H9 (cell line): ENCODE measurements around the gene STAB1. TPM values are rescaled to one million over a fixed set of nuclear protein-coding genes. Genes with fewer than 3 reads are reported as not detected.

Source experiments
- DNase-seq: peaks from one replicate; pipeline ENCODE4 v3.0.0-alpha.2; 2017
- H2AFZ ChIP-seq: one replicate; pipeline ENCODE4 v1.6.1; 2013; ENCODE audit warnings: mild to moderate bottlenecking, low read length, control low read depth, moderate library complexity
- H2AK5ac ChIP-seq: 2 replicates; pipeline ENCODE4 v1.6.1; 2013; ENCODE audit warnings: low read length, control low read depth, mixed read lengths; ENCODE audit not compliant: insufficient read length
- H2BK120ac ChIP-seq: one replicate; pipeline ENCODE4 v1.6.1; 2013; ENCODE audit warnings: low read depth, mild to moderate bottlenecking, low read length, control low read depth, inconsistent platforms; ENCODE audit not compliant: poor library complexity, severe bottlenecking
- H2BK12ac ChIP-seq: 2 replicates; pipeline ENCODE4 v1.6.1; 2013; ENCODE audit warnings: low read length, control low read depth, mixed read lengths, low read depth; ENCODE audit not compliant: insufficient read length
- H2BK15ac ChIP-seq: 2 replicates; pipeline ENCODE4 v1.6.1; 2013; ENCODE audit warnings: low read depth, low read length, control low read depth
- H2BK20ac ChIP-seq: one replicate; pipeline ENCODE4 v1.6.1; 2013; ENCODE audit warnings: low read depth, mild to moderate bottlenecking, low read length, control low read depth, inconsistent platforms; ENCODE audit not compliant: poor library complexity, severe bottlenecking
- H2BK5ac ChIP-seq: 2 replicates; pipeline ENCODE4 v1.6.1; 2013; ENCODE audit warnings: low read length, control low read depth, mixed read lengths; ENCODE audit not compliant: insufficient read length
- H3K14ac ChIP-seq: 2 replicates; pipeline ENCODE4 v1.6.1; 2013; ENCODE audit warnings: low read length, control low read depth; ENCODE audit not compliant: insufficient read depth
- H3K18ac ChIP-seq: 2 replicates; pipeline ENCODE4 v1.6.1; 2013; ENCODE audit warnings: low read depth, mild to moderate bottlenecking, mixed read lengths, low read length, control low read depth; ENCODE audit not compliant: insufficient read length
- H3K23ac ChIP-seq: 2 replicates; pipeline ENCODE4 v1.6.1; 2013; ENCODE audit warnings: low read length, control low read depth, mixed read lengths, low read depth; ENCODE audit not compliant: insufficient read length
- H3K23me2 ChIP-seq: 2 replicates; pipeline ENCODE4 v1.6.1; 2013; ENCODE audit warnings: low read depth, mild to moderate bottlenecking, mixed read lengths, low read length, control low read depth; ENCODE audit not compliant: insufficient read length, poor library complexity, severe bottlenecking
- H3K27ac ChIP-seq: 2 replicates; pipeline ENCODE4 v1.5.1; 2013; ENCODE audit warnings: low read length, control low read depth, mixed read lengths, low read depth; ENCODE audit not compliant: insufficient read length
- H3K27me3 ChIP-seq: 2 replicates; pipeline ENCODE4 v1.6.1; 2013; ENCODE audit warnings: low read length, control low read depth, inconsistent platforms; ENCODE audit not compliant: insufficient read depth
- H3K4ac ChIP-seq: 2 replicates; pipeline ENCODE4 v1.6.1; 2013; ENCODE audit warnings: low read depth, mild to moderate bottlenecking, control low read depth, inconsistent platforms, low read length, moderate library complexity
- H3K4me1 ChIP-seq: 2 replicates; pipeline ENCODE4 v1.6.1; 2013; ENCODE audit warnings: low read length, control low read depth, inconsistent platforms; ENCODE audit not compliant: insufficient read depth
- H3K4me2 ChIP-seq: 2 replicates; pipeline ENCODE4 v1.6.1; 2013; ENCODE audit warnings: low read length, control low read depth, mixed read lengths; ENCODE audit not compliant: insufficient read length, insufficient read depth
- H3K56ac ChIP-seq: 2 replicates; pipeline ENCODE4 v1.6.1; 2013; ENCODE audit warnings: low read depth, mild to moderate bottlenecking, mixed read lengths, low read length, control low read depth; ENCODE audit not compliant: insufficient read length
- H3K79me1 ChIP-seq: 2 replicates; pipeline ENCODE4 v1.6.1; 2013; ENCODE audit warnings: low read depth, mild to moderate bottlenecking, moderate library complexity, low read length, control low read depth, inconsistent platforms; ENCODE audit not compliant: insufficient read depth, poor library complexity, severe bottlenecking
- H3K79me2 ChIP-seq: 2 replicates; pipeline ENCODE4 v1.6.1; 2013; ENCODE audit warnings: low read length, control low read depth, inconsistent platforms; ENCODE audit not compliant: insufficient read depth
- H3K9ac ChIP-seq: 2 replicates; pipeline ENCODE4 v1.6.1; 2013; ENCODE audit warnings: low read length, control low read depth, mixed read lengths; ENCODE audit not compliant: insufficient read length; ENCODE audit errors: extremely low read depth
- H3K9me3 ChIP-seq: one replicate; pipeline ENCODE4 v1.6.1; 2013; ENCODE audit warnings: low read depth, low read length, inconsistent platforms; ENCODE audit not compliant: control insufficient read depth
- H3T11ph ChIP-seq: one replicate; pipeline ENCODE4 v1.6.1; 2013; ENCODE audit warnings: mild to moderate bottlenecking, low read length, control low read depth, inconsistent platforms
- H4K20me1 ChIP-seq: one replicate; pipeline ENCODE4 v1.6.1; 2013; ENCODE audit not compliant: control insufficient read depth, insufficient read length, insufficient read depth
- H4K5ac ChIP-seq: 2 replicates; pipeline ENCODE4 v1.6.1; 2013; ENCODE audit warnings: low read depth, mild to moderate bottlenecking, mixed read lengths, low read length, control low read depth; ENCODE audit not compliant: insufficient read length
- H4K8ac ChIP-seq: replicated peaks from 2 replicates; pipeline ENCODE4 v1.6.1; 2013; ENCODE audit warnings: low read length, control low read depth, mixed read lengths, low read depth; ENCODE audit not compliant: insufficient read length
- H4K91ac ChIP-seq: 2 replicates; pipeline ENCODE4 v1.6.1; 2013; ENCODE audit warnings: low read depth, mild to moderate bottlenecking, moderate library complexity, mixed read lengths, low read length, control low read depth; ENCODE audit not compliant: insufficient read length
- H3K27ac Mint-ChIP-seq, 3 experiments: 2 replicates in 2 of 3; 3 replicates in 1 of 3; pipeline ENCODE4 v1.8.0; 2020 to 2021; ENCODE audit warnings: mixed read lengths in 3 of 3, mild to moderate bottlenecking in 1 of 3, moderate library complexity in 1 of 3
- H3K27me3 Mint-ChIP-seq: 2 replicates; pipeline ENCODE4 v1.8.0; 2021; ENCODE audit warnings: low read depth, mild to moderate bottlenecking, moderate library complexity, mixed read lengths
- H3K36me3 Mint-ChIP-seq, 3 experiments: 2 replicates in 2 of 3; 3 replicates in 1 of 3; pipeline ENCODE4 v1.8.0; 2020 to 2021; ENCODE audit warnings: low read depth in 3 of 3, mixed read lengths in 3 of 3; ENCODE audit not compliant: insufficient read depth in 1 of 3
- H3K4me1 Mint-ChIP-seq, 2 experiments: 2 replicates each; pipeline ENCODE4 v1.8.0; 2020; ENCODE audit warnings: mixed read lengths in 2 of 2
- H3K4me3 Mint-ChIP-seq, 2 experiments: 2 replicates in 1 of 2; 3 replicates in 1 of 2; pipeline ENCODE4 v1.8.0; 2020 to 2021; ENCODE audit warnings: mild to moderate bottlenecking in 2 of 2, mixed read lengths in 2 of 2, moderate library complexity in 1 of 2
- H3K9me3 Mint-ChIP-seq, 2 experiments: 2 replicates in 1 of 2; 3 replicates in 1 of 2; pipeline ENCODE4 v1.8.0; 2020; ENCODE audit warnings: mild to moderate bottlenecking in 2 of 2, mixed read lengths in 2 of 2, moderate library complexity in 1 of 2
- WGBS: extraction: QIAGEN DNeasy Blood & Tissue Kit; methylation state at CpG from one replicate; pipeline ENCODE4 v1.1.7; 2013; ENCODE audit warnings: missing lambda C conversion rate, low lambda C conversion rate, mixed read lengths; ENCODE audit not compliant: insufficient read length; ENCODE audit errors: extremely low coverage; 5-methylcytosine and 5-hydroxymethylcytosine counted together
- total RNA-seq: library from RNA; stranded (reverse); gene quantifications from 2 replicates; pipeline ENCODE4 v1.2.1, GENCODE V29; 2021
- TF ChIP-seq, protein P1 (sequence below): fragments of 200-600 bp; sonication (generic); conservative IDR thresholded peaks from 3 replicates; pipeline ENCODE4 v1.8.0; 2021; ENCODE audit warnings: antibody characterized with exemption, mild to moderate bottlenecking

The STAB1 gene
- total RNA-seq, 1 experiment from 2014 or later = 1.5 TPM

DNA sequence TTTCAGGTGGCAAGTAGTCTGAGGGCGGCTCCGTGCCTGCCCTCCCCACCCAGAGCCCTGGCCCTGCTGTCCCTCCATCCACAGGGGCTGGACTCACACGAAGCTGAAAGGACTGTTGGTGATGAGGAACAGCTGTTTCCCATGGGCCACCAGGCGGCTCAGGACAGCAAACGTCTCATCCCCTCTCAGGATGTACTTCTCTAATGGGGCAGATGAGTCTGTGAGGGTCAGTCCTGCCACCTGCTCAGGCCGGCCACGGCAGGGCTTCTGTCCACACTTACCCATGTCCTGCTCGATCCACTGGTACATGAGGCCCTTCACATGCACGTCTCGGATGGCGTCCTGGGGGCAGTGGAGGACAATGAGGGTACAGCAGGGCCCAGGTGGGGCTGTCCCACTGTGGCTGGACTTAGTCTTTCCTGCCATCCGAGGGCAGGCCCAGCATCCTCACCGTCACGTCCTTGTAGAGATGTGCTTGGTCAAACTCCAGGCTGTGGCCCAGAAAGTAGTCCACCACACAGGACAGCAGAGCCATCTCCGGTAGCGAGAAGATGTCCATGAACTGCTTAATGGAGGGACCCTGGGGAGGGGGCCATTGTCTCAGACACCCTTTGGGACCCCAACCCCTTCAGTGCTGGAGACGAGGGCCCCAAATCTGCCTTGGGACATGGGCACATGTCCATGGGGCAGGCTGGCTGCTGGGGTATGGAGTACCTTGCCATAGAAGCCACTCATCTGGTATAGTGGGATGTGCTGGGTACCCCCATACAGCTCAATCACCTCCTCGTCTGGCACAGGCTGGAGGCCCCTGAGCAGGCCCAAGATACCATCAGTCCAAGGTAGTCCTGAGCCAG lies 32.8 kb downstream of the STAB1 start:
- Histone ChIP-seq H4K91ac (no peak overlapping the region), H4K8ac (no peak overlapping the region), H3K23me2 (peaks cover 8% of the 10 kb centered on the region), H3T11ph (no peak overlapping the region), H2AFZ (no peak overlapping the region), H3K18ac (no peak overlapping the region), H3K56ac (no peak overlapping the region), H4K20me1 (no peaks in the 10 kb centered on the region), H3K4ac (no peak overlapping the region), H2AK5ac (no peak overlapping the region), H3K14ac (no peak overlapping the region), H2BK15ac (no peak overlapping the region), H4K5ac (no peak overlapping the region), H3K4me2 (no peak overlapping the region), H2BK12ac (no peak overlapping the region), H3K79me2 (peaks cover 2% of the 10 kb centered on the region; the same call in 1 of the 2 replicates), H3K9me3 (no peaks in the 10 kb centered on the region), H3K23ac (no peak overlapping the region), H3K27ac (no peak overlapping the region), H2BK20ac (no peak overlapping the region), H2BK120ac (no peak overlapping the region), H3K79me1 (no peaks in the 10 kb centered on the region), H3K27me3 (no peaks in the 10 kb centered on the region), H3K4me1 (no peaks in the 10 kb centered on the region), H3K9ac (no peak overlapping the region), H2BK5ac (no peak overlapping the region)
- Mint-ChIP-seq H3K27ac (no peak overlapping the region), H3K4me3 (no peak overlapping the region), H3K27me3 (no peaks in the 10 kb centered on the region; the same call in 1 of the 2 replicates), H3K36me3 (peaks cover 28 to 64% (median 62%) of the 10 kb centered on the region in 3 experiments; a peak in 6 of 7 replicates), H3K4me1 (peaks cover 9 to 10% of the 10 kb centered on the region in 2 experiments), H3K9me3 (no peaks in the 10 kb centered on the region)
- WGBS = no CpG with 5 or more reads among the region's 18 CpGs
- no peak for DNase-seq
- TF ChIP-seq, protein P1, sequence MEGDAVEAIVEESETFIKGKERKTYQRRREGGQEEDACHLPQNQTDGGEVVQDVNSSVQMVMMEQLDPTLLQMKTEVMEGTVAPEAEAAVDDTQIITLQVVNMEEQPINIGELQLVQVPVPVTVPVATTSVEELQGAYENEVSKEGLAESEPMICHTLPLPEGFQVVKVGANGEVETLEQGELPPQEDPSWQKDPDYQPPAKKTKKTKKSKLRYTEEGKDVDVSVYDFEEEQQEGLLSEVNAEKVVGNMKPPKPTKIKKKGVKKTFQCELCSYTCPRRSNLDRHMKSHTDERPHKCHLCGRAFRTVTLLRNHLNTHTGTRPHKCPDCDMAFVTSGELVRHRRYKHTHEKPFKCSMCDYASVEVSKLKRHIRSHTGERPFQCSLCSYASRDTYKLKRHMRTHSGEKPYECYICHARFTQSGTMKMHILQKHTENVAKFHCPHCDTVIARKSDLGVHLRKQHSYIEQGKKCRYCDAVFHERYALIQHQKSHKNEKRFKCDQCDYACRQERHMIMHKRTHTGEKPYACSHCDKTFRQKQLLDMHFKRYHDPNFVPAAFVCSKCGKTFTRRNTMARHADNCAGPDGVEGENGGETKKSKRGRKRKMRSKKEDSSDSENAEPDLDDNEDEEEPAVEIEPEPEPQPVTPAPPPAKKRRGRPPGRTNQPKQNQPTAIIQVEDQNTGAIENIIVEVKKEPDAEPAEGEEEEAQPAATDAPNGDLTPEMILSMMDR = no peak
